ENCODE results near the gene MACF1.

DNA sequence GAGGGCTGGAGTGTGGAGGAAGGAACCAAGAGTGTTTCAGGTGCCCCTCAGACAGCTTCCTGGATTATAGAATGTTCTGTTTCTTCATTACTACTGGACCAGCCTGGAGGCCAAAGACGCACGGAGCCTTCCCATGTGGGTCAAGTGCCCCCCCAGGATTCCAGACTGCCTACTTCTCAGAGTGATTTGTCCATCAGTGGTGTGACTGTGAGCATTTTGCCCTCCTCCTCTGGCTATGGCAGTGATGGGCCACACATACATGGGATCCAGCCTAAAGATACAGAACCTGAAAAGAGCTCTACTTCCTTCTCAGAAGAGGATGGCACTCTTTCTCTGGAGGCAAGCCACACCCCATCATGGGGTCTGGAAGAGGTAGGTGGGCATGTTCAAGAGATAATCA lies 64.9 kb downstream of the MACF1 start:
- TF ChIP-seq, protein P1, sequence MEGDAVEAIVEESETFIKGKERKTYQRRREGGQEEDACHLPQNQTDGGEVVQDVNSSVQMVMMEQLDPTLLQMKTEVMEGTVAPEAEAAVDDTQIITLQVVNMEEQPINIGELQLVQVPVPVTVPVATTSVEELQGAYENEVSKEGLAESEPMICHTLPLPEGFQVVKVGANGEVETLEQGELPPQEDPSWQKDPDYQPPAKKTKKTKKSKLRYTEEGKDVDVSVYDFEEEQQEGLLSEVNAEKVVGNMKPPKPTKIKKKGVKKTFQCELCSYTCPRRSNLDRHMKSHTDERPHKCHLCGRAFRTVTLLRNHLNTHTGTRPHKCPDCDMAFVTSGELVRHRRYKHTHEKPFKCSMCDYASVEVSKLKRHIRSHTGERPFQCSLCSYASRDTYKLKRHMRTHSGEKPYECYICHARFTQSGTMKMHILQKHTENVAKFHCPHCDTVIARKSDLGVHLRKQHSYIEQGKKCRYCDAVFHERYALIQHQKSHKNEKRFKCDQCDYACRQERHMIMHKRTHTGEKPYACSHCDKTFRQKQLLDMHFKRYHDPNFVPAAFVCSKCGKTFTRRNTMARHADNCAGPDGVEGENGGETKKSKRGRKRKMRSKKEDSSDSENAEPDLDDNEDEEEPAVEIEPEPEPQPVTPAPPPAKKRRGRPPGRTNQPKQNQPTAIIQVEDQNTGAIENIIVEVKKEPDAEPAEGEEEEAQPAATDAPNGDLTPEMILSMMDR (IDR thresholded peaks at IDR 0.05) = no peak
- TF ChIP-seq POLR2A (IDR thresholded peaks at IDR 0.05) (no peak), EP300 (IDR thresholded peaks at IDR 0.05) (no peak)
